HCT116 (cell line): Measurements from ENCODE around the gene TRIM66. TPM values are rescaled to one million over a fixed set of nuclear protein-coding genes. Genes with fewer than 3 reads are reported as not detected.

Experiments used
- ATAC-seq: fragments of 200-7000 bp; cut with Tn5 transposase; 2 replicates; pipeline ENCODE4 v1.9.1; 2020; ENCODE audit warnings: mild to moderate bottlenecking, moderate library complexity
- BruUV-seq: library from RNA; stranded (reverse); fragments of 400-500 nt; replicated peaks from 2 replicates; lab custom pipeline; 2021; lab: Mats Ljungman, UMichigan
- CTCF ChIA-PET: fragments of 300-600 bp; sonication (Branson Sonifier 250); formaldehyde crosslinking; loops from one replicate; lab custom pipeline; 2021; ENCODE audit warnings: antibody characterized with exemption; lab: Charles Lee
- POLR2A ChIA-PET: fragments of 300-600, 350-600 bp; sonication (Branson Sonifier 250); formaldehyde crosslinking; loops from one replicate; lab custom pipeline; 2021; ENCODE audit warnings: antibody characterized with exemption; lab: Charles Lee
- RAD21 ChIA-PET, 2 experiments: fragments of 300-600 bp; sonication (Branson Sonifier 250); formaldehyde crosslinking; loops; one replicate each; lab custom pipeline; 2023; ENCODE audit warnings: low total read pairs in 2 of 2; ENCODE audit not compliant: uncharacterized antibody in 2 of 2, unreplicated experiment in 2 of 2, low non-redundant PET in 1 of 2; lab: Charles Lee
- DNase-seq: peaks from one replicate; pipeline ENCODE4 v3.0.0-alpha.2; 2010; ENCODE audit warnings: low read depth, low spot score
- H2AFZ ChIP-seq: fragments of 200-600 bp; shearing (Covaris generic), sonication (generic); 2 replicates; pipeline ENCODE4 v1.6.1; 2017; ENCODE audit warnings: low read depth, mixed run types, mixed read lengths, antibody characterized with exemption, low read length; ENCODE audit not compliant: poor library complexity, severe bottlenecking
- H3K27ac ChIP-seq: 2 replicates; pipeline ENCODE4 v1.5.1; 2012; ENCODE audit warnings: low read depth, low read length
- H3K27me3 ChIP-seq: fragments of 200-600 bp; sonication (generic); 2 replicates; pipeline ENCODE4 v1.6.1; 2016; ENCODE audit warnings: mixed run types, low read length, mixed read lengths; ENCODE audit not compliant: insufficient read depth
- H3K36me3 ChIP-seq, 2 experiments: fragments of 200-500 bp in 1 of 2; fragments of 200-600 bp in 1 of 2; sonication (Bioruptor generic) in 1 of 2; sonication (generic) in 1 of 2; 2 replicates each; pipeline versions ENCODE4 v1.5.1 to v1.6.1; 2014 to 2016; ENCODE audit warnings: low read length in 2 of 2, inconsistent platforms in 1 of 2, mixed read lengths in 1 of 2, mixed run types in 1 of 2; ENCODE audit not compliant: insufficient read depth in 2 of 2, control insufficient read depth in 1 of 2
- H3K4me1 ChIP-seq, 2 experiments: fragments of 200-600 bp in 1 of 2; sonication (generic) in 1 of 2; 2 replicates each; pipeline versions ENCODE4 v1.5.1 to v1.6.1; 2012 to 2017; ENCODE audit warnings: low read length in 2 of 2, inconsistent platforms in 1 of 2, mild to moderate bottlenecking in 1 of 2, mixed read lengths in 1 of 2, mixed run types in 1 of 2, moderate library complexity in 1 of 2; ENCODE audit not compliant: insufficient read depth in 2 of 2, control insufficient read depth in 1 of 2
- H3K4me2 ChIP-seq: fragments of 200-600 bp; sonication (generic); 2 replicates; pipeline ENCODE4 v1.6.1; 2017; ENCODE audit warnings: mixed run types, low read length, mixed read lengths
- H3K4me3 ChIP-seq, 2 experiments: fragments of 200-600 bp in 1 of 2; sonication (generic) in 1 of 2; replicated peaks in 1 of 2; 2 replicates each; pipeline ENCODE4 v1.5.1; 2011 to 2016; ENCODE audit warnings: low read length in 2 of 2, control low read depth in 1 of 2, low read depth in 1 of 2, mild to moderate bottlenecking in 1 of 2, mixed read lengths in 1 of 2, mixed run types in 1 of 2
- H3K79me2 ChIP-seq: fragments of 200-600 bp; sonication (generic); 2 replicates; pipeline ENCODE4 v1.6.1; 2017; ENCODE audit warnings: mild to moderate bottlenecking, mixed run types, low read length, moderate library complexity, mixed read lengths; ENCODE audit not compliant: insufficient read depth
- H3K9ac ChIP-seq: fragments of 200-600 bp; sonication (generic); 2 replicates; pipeline ENCODE4 v1.6.1; 2016; ENCODE audit warnings: low read length, mixed read lengths
- H3K9me2 ChIP-seq: fragments of 200-600 bp; sonication (generic), shearing (Covaris generic); 2 replicates; pipeline ENCODE4 v1.6.1; 2017; ENCODE audit warnings: mixed run types, mild to moderate bottlenecking, moderate library complexity; ENCODE audit not compliant: insufficient read depth
- H3K9me3 ChIP-seq, 2 experiments: fragments of 200-500 bp in 1 of 2; fragments of 200-600 bp in 1 of 2; sonication (Bioruptor generic) in 1 of 2; sonication (generic) in 1 of 2; 2 replicates each; pipeline ENCODE4 v1.6.1; 2014 to 2017; ENCODE audit warnings: low read length in 2 of 2, mixed read lengths in 2 of 2, inconsistent platforms in 1 of 2, low read depth in 1 of 2, mild to moderate bottlenecking in 1 of 2, mixed run types in 1 of 2, moderate library complexity in 1 of 2; ENCODE audit not compliant: control insufficient read depth in 1 of 2, insufficient read depth in 1 of 2
- H4K20me1 ChIP-seq: fragments of 200-600 bp; sonication (generic), shearing (Covaris generic); 2 replicates; pipeline ENCODE4 v1.6.1; 2017; ENCODE audit warnings: mixed run types, mild to moderate bottlenecking, moderate library complexity; ENCODE audit not compliant: insufficient read depth
- CTCF ChIP-seq, 3 experiments: fragments of 200-600 bp in 1 of 3; sonication (generic) in 1 of 3; IDR thresholded peaks in 2 of 3; conservative IDR thresholded peaks in 1 of 3; 2 replicates each; pipeline ENCODE4 v1.5.1; 2012 to 2017; ENCODE audit warnings: low read depth in 2 of 3, low read length in 2 of 3, antibody characterized with exemption in 1 of 3, borderline replicate concordance in 1 of 3, control low read depth in 1 of 3, mild to moderate bottlenecking in 1 of 3, mixed read lengths in 1 of 3, mixed run types in 1 of 3, moderate library complexity in 1 of 3; ENCODE audit not compliant: insufficient read depth in 1 of 3
- EGR1 ChIP-seq: IDR thresholded peaks from 2 replicates; pipeline ENCODE4 v1.6.1; 2012; ENCODE audit warnings: low read depth
- JUND ChIP-seq: IDR thresholded peaks from 2 replicates; pipeline ENCODE4 v1.6.1; 2012
- SRF ChIP-seq: IDR thresholded peaks from 2 replicates; pipeline ENCODE4 v1.6.1; 2012; ENCODE audit warnings: low read depth
- ZFX ChIP-seq: fragments of 450-650 bp; IDR thresholded peaks from 2 replicates; pipeline ENCODE4 v1.6.1; 2017
- intact Hi-C: fragments of 100-400 bp; cut with micrococcal nuclease; formaldehyde crosslinking; loops from 2 replicates; pipeline ENCODE4 v1.10.0; 2022
- total RNA-seq: library from RNA; stranded (reverse); gene quantifications from one replicate; pipeline ENCODE4 v1.2.1, GENCODE V29; 2021; ENCODE audit not compliant: unreplicated experiment

The TRIM66 gene
- total RNA-seq, 1 experiment from 2014 or later: 24.8 TPM

GRCh38 chr11:8674859-8675258 is 7.6 kb downstream of the TRIM66 start:
- no peak overlapping the region for H3K4me3 ChIP-seq
- H3K4me2 ChIP-seq: no peak overlapping the region
- H2AFZ ChIP-seq: no peak overlapping the region
- H3K27me3 ChIP-seq: no peaks in the 10 kb centered on the region
- peaks cover 0 to 24% of the 10 kb centered on the region in 2 experiments; a peak in 2 of 4 replicates for H3K4me1 ChIP-seq
- DNase-seq (no peak), ATAC-seq (no peak)
- ChIA-PET POLR2A (no interaction called here), RAD21 (no interaction called here), CTCF (no interaction called here)
- no peaks in the 10 kb centered on the region; the same call in 1 of the 2 replicates for H4K20me1 ChIP-seq
- TF ChIP-seq SRF: no peak
- no peak overlapping the region for H3K9ac ChIP-seq
- no peaks in the 10 kb centered on the region for H3K79me2 ChIP-seq
- H3K9me2 ChIP-seq: no peaks in the 10 kb centered on the region
- no peaks in the 10 kb centered on the region for H3K9me3 ChIP-seq
- peaks cover 15 to 26% of the 10 kb centered on the region in 2 experiments for H3K36me3 ChIP-seq
- BruUV-seq: no TSS peak
- no peak overlapping the region for H3K27ac ChIP-seq
- intact Hi-C loops: no loop called here

- BruUV-seq: no TSS peak
Measured at GRCh38 chr11:8672346-8672745, 10.1 kb downstream of the TRIM66 start.

More at GRCh38 chr11:8672346-8672745, 10.1 kb downstream of the TRIM66 start:
- Histone ChIP-seq H3K4me2 (no peak overlapping the region), H3K9me3 (no peaks in the 10 kb centered on the region), H3K4me3 (no peak overlapping the region), H2AFZ (no peak overlapping the region), H3K27ac (no peak overlapping the region), H3K27me3 (no peaks in the 10 kb centered on the region), H3K36me3 (peaks cover 14 to 34% of the 10 kb centered on the region in 2 experiments), H3K4me1 (peaks cover 0 to 27% of the 10 kb centered on the region in 2 experiments; a peak in 2 of 4 replicates), H3K9me2 (no peaks in the 10 kb centered on the region), H4K20me1 (no peaks in the 10 kb centered on the region; the same call in 1 of the 2 replicates), H3K9ac (no peak overlapping the region), H3K79me2 (no peaks in the 10 kb centered on the region; the same call in 1 of the 2 replicates)
- ChIA-PET RAD21 (no interaction called here), CTCF (no interaction called here), POLR2A (interaction anchor here (4.0 kb wide), 1 partner anchor 10 kb away, joined by 14 read pairs; the partner anchor contains the start of genes RPL27A and TRIM66)
- DNase-seq (no peak), ATAC-seq (no peak)
- intact Hi-C loops: no loop called here
- TF ChIP-seq ZFX (no peak), JUND (no peak), CTCF (IDR thresholded peaks at IDR 0.05 in 2 of 3, conservative IDR thresholded peaks at IDR 0.05 in 1 of 3; ENCODE audit: borderline replicate concordance in 1 of 3, insufficient read depth in 1 of 3, low read depth in 2 of 3, low read length in 2 of 3) (no peak), EGR1 (no peak)
